Limb (tissue), 2 donors: Measurements from ENCODE around the gene FAM193A.
"Not testable (repeated sequence)": the region's sequence is repeated elsewhere in the genome, so short reads cannot be mapped to it uniquely, and the experiment has no call there.

Experiments used
- DNase-seq, 2 donors: peaks; one replicate each; pipeline ENCODE4 v3.0.0-alpha.2; 2016; ENCODE audit errors: extremely low spot score in 2 of 2

Gene FAM193A

GRCh38 chr4:2515830-2516550, 20.5 kb upstream of the FAM193A start:
- no peak for DNase-seq

- no peak for DNase-seq
Observed at GRCh38 chr4:2516635-2517034, 19.8 kb upstream of the FAM193A start.

GRCh38 chr4:2526559-2526958, 9.9 kb upstream of the FAM193A start:
- no peak for DNase-seq

GRCh38 chr4:2534904-2535375, 1.5 kb upstream of the FAM193A start:
- DNase-seq, result no peak

GRCh38 chr4:2535376-2536192, 863 bp upstream of the FAM193A start:
- DNase-seq, result peak in 1 of 2 donors; percentile 80

GRCh38 chr4:2537011-2537830, 774 bp downstream of the FAM193A start:
- peak; percentile 10 to 74 for DNase-seq

GRCh38 chr4:2543580-2544191, 7.2 kb downstream of the FAM193A start:
- not testable (repeated sequence) for DNase-seq

GRCh38 chr4:2545321-2546013, 9.0 kb downstream of the FAM193A start:
- DNase-seq, result no peak

GRCh38 chr4:2546286-2546823, 9.9 kb downstream of the FAM193A start:
- no peak for DNase-seq

GRCh38 chr4:2546961-2547691, 10.7 kb downstream of the FAM193A start:
- not testable (repeated sequence) for DNase-seq

- no peak for DNase-seq
Observed at GRCh38 chr4:2551118-2551517, 14.7 kb downstream of the FAM193A start.

- no peak for DNase-seq
Observed at GRCh38 chr4:2552806-2553205, 16.4 kb downstream of the FAM193A start.

- DNase-seq, result no peak
Observed at GRCh38 chr4:2558301-2558700, 21.9 kb downstream of the FAM193A start.

GRCh38 chr4:2560167-2560566, 23.7 kb downstream of the FAM193A start:
- no peak for DNase-seq

GRCh38 chr4:2565533-2565932, 29.1 kb downstream of the FAM193A start:
- no peak for DNase-seq

GRCh38 chr4:2570036-2570435, 33.6 kb downstream of the FAM193A start:
- DNase-seq, result no peak

GRCh38 chr4:2570551-2571222, 34.2 kb downstream of the FAM193A start:
- DNase-seq, result no peak

- no peak for DNase-seq
Observed at GRCh38 chr4:2572076-2572475, 35.6 kb downstream of the FAM193A start.

- no peak for DNase-seq
Observed at GRCh38 chr4:2572866-2573265, 36.4 kb downstream of the FAM193A start.
